SK-N-SH treated with all-trans-retinoic acid at 6 μM for 48 hours (cell line): Measurements from ENCODE around the gene STARD13.

Experiments
- ATAC-seq: fragments of 200-7000 bp; cut with Tn5 transposase; 3 replicates; pipeline ENCODE4 v1.9.1; 2020; ENCODE audit warnings: mild to moderate bottlenecking, moderate library complexity
- BACH2 ChIP-seq: fragments of 250-450 bp; sonication (Bioruptor Pico); IDR thresholded peaks from 2 replicates; pipeline ENCODE4 v1.9.0; 2021; ENCODE audit warnings: mild to moderate bottlenecking, borderline replicate concordance
- CREB5 ChIP-seq: fragments of 250-450 bp; sonication (Bioruptor Pico); IDR thresholded peaks from 2 replicates; pipeline ENCODE4 v1.5.1; 2020; ENCODE audit warnings: low read depth, mild to moderate bottlenecking, moderate library complexity
- CSDC2 ChIP-seq: fragments of 250-450 bp; sonication (Bioruptor Pico); IDR thresholded peaks from 2 replicates; pipeline ENCODE4 v1.5.0; 2020; ENCODE audit warnings: mild to moderate bottlenecking, moderate library complexity
- ESRRG ChIP-seq: fragments of 250-450 bp; sonication (Bioruptor Pico); IDR thresholded peaks from 2 replicates; pipeline ENCODE4 v1.6.1; 2021; ENCODE audit warnings: mild to moderate bottlenecking
- GLIS3 ChIP-seq: fragments of 250-450 bp; sonication (Bioruptor Pico); IDR thresholded peaks from 2 replicates; pipeline ENCODE4 v1.5.0; 2020; ENCODE audit warnings: mild to moderate bottlenecking, moderate library complexity
- ISL1 ChIP-seq: fragments of 250-450 bp; sonication (Bioruptor Pico); IDR thresholded peaks from 2 replicates; pipeline ENCODE4 v2.1.2; 2022; ENCODE audit warnings: mild to moderate bottlenecking, moderate library complexity
- OSR1 ChIP-seq: fragments of 250-450 bp; sonication (Bioruptor Pico); IDR thresholded peaks from 2 replicates; pipeline ENCODE4 v1.8.0; 2022; ENCODE audit warnings: moderate library complexity, mild to moderate bottlenecking, inconsistent platforms
- PATZ1 ChIP-seq: fragments of 250-450 bp; sonication (Bioruptor Pico); IDR thresholded peaks from 2 replicates; pipeline ENCODE4 v1.8.0; 2020; ENCODE audit warnings: mild to moderate bottlenecking, moderate library complexity, borderline replicate concordance
- PPARA ChIP-seq: fragments of 250-450 bp; sonication (Bioruptor Pico); IDR thresholded peaks from 2 replicates; pipeline ENCODE4 v1.5.0; 2020; ENCODE audit warnings: mild to moderate bottlenecking, borderline replicate concordance
- RARB ChIP-seq: fragments of 250-450 bp; sonication (Bioruptor Pico); IDR thresholded peaks from 2 replicates; pipeline ENCODE4 v1.8.0; 2021; ENCODE audit warnings: mild to moderate bottlenecking, moderate library complexity
- TCF4 ChIP-seq: fragments of 250-450 bp; sonication (Bioruptor Pico); IDR thresholded peaks from 2 replicates; pipeline ENCODE4 v1.8.0; 2021; ENCODE audit warnings: mild to moderate bottlenecking, moderate library complexity, borderline replicate concordance
- TOX ChIP-seq: fragments of 250-450 bp; sonication (Bioruptor Pico); IDR thresholded peaks from 2 replicates; pipeline ENCODE4 v1.8.0; 2021; ENCODE audit warnings: mild to moderate bottlenecking, moderate library complexity, borderline replicate concordance
- TSHZ2 ChIP-seq: fragments of 250-450 bp; sonication (Bioruptor Pico); IDR thresholded peaks from 2 replicates; pipeline ENCODE4 v1.5.0; 2020; ENCODE audit warnings: mild to moderate bottlenecking, moderate library complexity
- ZC3H10 ChIP-seq: fragments of 250-450 bp; sonication (Bioruptor Pico); IDR thresholded peaks from 2 replicates; pipeline ENCODE4 v1.5.1; 2021; ENCODE audit warnings: mild to moderate bottlenecking, moderate library complexity
- ZFP3 ChIP-seq: fragments of 250-450 bp; sonication (Bioruptor Pico); IDR thresholded peaks from 2 replicates; pipeline ENCODE4 v1.5.0; 2020; ENCODE audit warnings: mild to moderate bottlenecking, moderate library complexity
- ZFP30 ChIP-seq: fragments of 450-650 bp; formaldehyde crosslinking; IDR thresholded peaks from 2 replicates; pipeline ENCODE4 v1.5.0; 2022; ENCODE audit warnings: mild to moderate bottlenecking, moderate library complexity
- ZNF565 ChIP-seq: fragments of 450-650 bp; formaldehyde crosslinking; conservative IDR thresholded peaks from 2 replicates; pipeline ENCODE4 v1.5.0; 2020; ENCODE audit warnings: low read depth, mild to moderate bottlenecking, moderate library complexity
- ZNF70 ChIP-seq: fragments of 450-650 bp; formaldehyde crosslinking; IDR thresholded peaks from 2 replicates; pipeline ENCODE4 v1.5.0; 2020; ENCODE audit warnings: mild to moderate bottlenecking, moderate library complexity
- ZNF8 ChIP-seq: fragments of 450-650 bp; formaldehyde crosslinking; IDR thresholded peaks from 2 replicates; pipeline ENCODE4 v1.5.0; 2020; ENCODE audit warnings: mild to moderate bottlenecking, moderate library complexity

STARD13 gene

GRCh38 chr13:33091415-33091774 lies 194.2 kb downstream of the STARD13 start:
- ATAC-seq: no peak
- TF ChIP-seq TSHZ2 (no peak), PATZ1 (no peak), ZNF8 (CRISPR knock-in tag) (no peak)

GRCh38 chr13:33090755-33091414 lies 194.7 kb downstream of the STARD13 start:
- no peak for ATAC-seq
- TF ChIP-seq ZC3H10 (CRISPR knock-in tag) (no peak), ZFP3 (no peak), PPARA (no peak), TCF4 (no peak), CREB5 (CRISPR knock-in tag) (no peak), PATZ1 (no peak), CSDC2 (CRISPR knock-in tag) (no peak), TOX (CRISPR knock-in tag) (no peak), BACH2 (no peak), ZNF565 (CRISPR knock-in tag) (no peak), ZNF70 (no peak), RARB (CRISPR knock-in tag) (no peak), ESRRG (CRISPR knock-in tag) (no peak)

- ATAC-seq: no peak
- TF ChIP-seq ESRRG (CRISPR knock-in tag) (no peak), ZFP30 (CRISPR knock-in tag) (no peak), ISL1 (CRISPR knock-in tag) (no peak), PPARA (no peak), ZNF8 (CRISPR knock-in tag) (no peak), ZNF565 (CRISPR knock-in tag) (no peak), ZNF70 (no peak), TCF4 (no peak)
- TF ChIP-seq, all 23 proteins: peak for 0
Measured at GRCh38 chr13:33089311-33089710, 196.2 kb downstream of the STARD13 start.

GRCh38 chr13:33087790-33088189 lies 197.8 kb downstream of the STARD13 start:
- ATAC-seq: no peak
- no peak for TF ChIP-seq ZFP3
- TF ChIP-seq BACH2: no peak
- no peak for TF ChIP-seq CSDC2 (CRISPR knock-in tag)

- ATAC-seq: no peak
- TF ChIP-seq PPARA: no peak
- TF ChIP-seq ZC3H10 (CRISPR knock-in tag): no peak
- TF ChIP-seq CSDC2 (CRISPR knock-in tag): no peak
- TF ChIP-seq ISL1 (CRISPR knock-in tag): no peak
- TF ChIP-seq TSHZ2: no peak
- TF ChIP-seq ESRRG (CRISPR knock-in tag): no peak
- TF ChIP-seq ZFP30 (CRISPR knock-in tag): no peak
- no peak for TF ChIP-seq GLIS3 (CRISPR knock-in tag)
- no peak for TF ChIP-seq ZFP3
- TF ChIP-seq CREB5 (CRISPR knock-in tag): no peak
- no peak for TF ChIP-seq PATZ1
- no peak for TF ChIP-seq TCF4
- no peak for TF ChIP-seq OSR1 (CRISPR knock-in tag)
- no peak for TF ChIP-seq TOX (CRISPR knock-in tag)
Measured at GRCh38 chr13:33087091-33087490, 198.5 kb downstream of the STARD13 start.
